HG03378 (cell line): ENCODE data around the gene MT1X.
"Not testable (repeated sequence)": the region's sequence is repeated elsewhere in the genome, so short reads cannot be mapped to it uniquely, and the experiment has no call there.

ENCODE experiments used
- ATAC-seq: cut with Tn5 transposase; IDR thresholded peaks from one replicate; pipeline ENCODE4 v1.9.1; 2021; ENCODE audit warnings: mild to moderate bottlenecking, moderate library complexity; ENCODE audit not compliant: unreplicated experiment

Gene MT1X

DNA sequence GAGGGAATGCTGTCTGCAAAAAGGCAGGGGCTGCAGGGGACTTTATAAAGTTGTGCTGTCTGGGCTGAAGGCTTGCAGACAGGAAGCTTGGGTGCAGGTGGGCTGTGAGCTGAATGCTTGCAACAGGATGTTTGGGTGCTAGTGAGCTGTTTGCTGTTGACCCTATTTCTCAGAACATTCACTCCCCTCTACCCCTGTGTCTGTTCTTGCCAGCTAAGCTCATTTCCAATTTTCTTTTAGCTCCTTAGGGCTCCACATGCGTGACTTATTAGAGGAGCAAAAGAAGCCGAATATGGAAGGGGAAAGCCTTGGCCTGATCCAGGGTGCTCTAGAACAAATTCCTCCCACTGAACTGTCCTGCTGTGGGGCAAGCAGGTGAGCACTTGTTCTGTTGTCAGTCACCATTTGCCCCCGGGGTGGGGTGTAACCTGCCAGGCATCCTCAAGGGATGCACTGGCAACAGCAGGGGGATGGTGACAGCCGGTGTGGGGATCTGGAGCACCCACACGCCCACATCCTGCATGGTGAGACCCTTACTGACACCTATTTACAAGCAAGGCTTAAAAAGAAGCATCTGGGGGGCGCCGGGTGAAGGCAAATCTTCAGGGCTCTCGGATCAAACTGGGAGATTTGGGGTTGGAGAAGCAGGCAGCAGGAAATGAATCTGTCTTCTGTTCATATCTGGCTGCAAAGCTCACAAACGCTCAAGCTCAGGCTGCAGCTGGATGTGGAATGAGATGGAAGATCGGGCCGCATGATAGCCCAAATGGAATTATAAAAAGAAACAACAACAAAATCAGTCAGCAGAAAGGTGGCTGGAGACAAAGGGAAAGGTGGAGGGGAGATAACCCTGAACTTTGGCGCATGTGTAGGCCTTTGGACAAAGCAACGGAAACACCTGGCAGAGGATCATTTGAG lies 26.5 kb downstream of the MT1X start:
- no peak for ATAC-seq

DNA sequence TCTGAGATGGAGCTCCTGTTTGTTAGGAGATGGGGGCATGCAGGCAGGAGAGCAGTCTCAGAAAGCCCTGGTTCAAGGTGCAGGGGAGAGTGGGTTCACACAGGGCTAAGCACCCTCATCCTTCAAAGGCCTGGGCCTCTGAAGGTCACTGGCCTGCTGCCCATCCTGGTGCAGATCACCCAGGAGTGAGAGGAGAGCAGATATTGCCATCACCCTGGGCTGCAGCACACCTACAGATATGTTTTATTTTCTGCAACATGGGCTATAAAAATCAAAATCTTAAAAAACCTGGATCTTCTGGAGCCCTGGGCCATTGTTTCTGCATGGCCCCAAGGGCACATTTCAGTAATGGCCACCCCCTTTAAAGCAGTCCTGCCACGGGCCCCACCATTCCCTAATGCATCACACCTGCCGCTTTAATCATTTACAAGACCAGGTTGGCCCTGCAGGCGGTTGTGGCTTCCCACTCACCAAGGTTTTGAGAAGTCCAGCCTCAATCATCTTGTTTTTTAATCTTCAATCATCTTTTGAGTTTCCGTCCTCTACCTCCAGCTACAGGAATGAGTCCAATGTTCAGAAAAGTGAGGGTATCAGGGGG lies 27.3 kb downstream of the MT1X start:
- no peak for ATAC-seq

- no peak for ATAC-seq
These were observed 28.0 kb downstream of the MT1X start for GRCh38 chr16:56710181-56710737.

- no peak for ATAC-seq
These were observed 29.6 kb downstream of the MT1X start for GRCh38 chr16:56711862-56712261.

- no peak for ATAC-seq
These were observed 31.5 kb downstream of the MT1X start for GRCh38 chr16:56713794-56714193.

GRCh38 chr16:56715126-56715525 lies 32.9 kb downstream of the MT1X start:
- ATAC-seq = no peak

- ATAC-seq = no peak
These were observed 34.5 kb downstream of the MT1X start for GRCh38 chr16:56716761-56717160.

DNA sequence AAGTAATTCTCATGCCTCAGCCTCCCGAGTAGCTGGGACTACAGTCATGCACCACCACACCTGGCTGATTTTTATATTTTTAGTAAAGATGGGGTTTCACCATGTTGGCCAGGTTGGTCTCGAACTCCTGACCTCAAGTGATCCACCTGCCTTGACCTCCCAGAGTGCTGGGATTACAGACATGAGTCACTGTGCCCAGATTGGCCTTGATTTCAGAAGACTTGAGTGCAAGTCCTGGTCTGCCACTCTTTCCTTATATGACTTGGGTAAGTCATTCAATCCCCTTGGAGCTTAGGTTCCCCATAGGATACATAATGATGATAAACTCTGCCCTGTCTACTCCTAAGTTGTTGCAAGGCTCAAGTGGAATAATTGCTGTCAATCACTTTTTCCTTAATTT lies 35.3 kb downstream of the MT1X start:
- not testable (repeated sequence) for ATAC-seq

DNA sequence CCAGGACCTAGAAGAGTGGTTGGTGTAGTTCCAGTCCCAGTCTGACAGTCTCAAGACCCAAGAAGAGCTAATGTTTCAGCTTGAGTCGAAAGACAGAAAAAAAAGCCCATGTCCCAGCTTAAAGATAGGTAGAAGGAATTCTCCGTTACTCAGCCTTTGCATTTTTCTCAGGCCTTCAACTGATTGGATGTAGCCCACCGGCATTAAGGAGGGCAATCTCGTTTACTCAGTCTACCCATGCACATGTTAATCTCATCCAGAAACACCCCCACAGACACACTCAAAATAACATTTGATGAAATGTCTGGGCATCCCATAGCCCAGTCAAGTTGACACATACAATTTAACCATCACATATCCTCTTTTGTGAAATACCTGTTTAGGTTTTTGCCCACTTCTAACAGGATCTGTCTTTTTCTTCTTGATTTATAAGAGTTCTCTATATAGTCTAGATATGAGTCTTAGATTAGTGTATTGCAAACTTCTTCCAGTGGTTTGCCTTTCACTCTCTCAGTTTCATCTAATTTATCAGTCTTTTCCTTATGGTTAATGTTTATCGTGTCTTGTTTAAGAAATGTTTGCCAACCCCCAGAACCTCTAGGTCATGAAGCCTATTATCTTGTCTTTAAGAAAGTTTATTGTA lies 40.1 kb downstream of the MT1X start:
- no peak for ATAC-seq

- ATAC-seq = no peak
These were observed 41.9 kb downstream of the MT1X start for GRCh38 chr16:56724191-56724590.

DNA sequence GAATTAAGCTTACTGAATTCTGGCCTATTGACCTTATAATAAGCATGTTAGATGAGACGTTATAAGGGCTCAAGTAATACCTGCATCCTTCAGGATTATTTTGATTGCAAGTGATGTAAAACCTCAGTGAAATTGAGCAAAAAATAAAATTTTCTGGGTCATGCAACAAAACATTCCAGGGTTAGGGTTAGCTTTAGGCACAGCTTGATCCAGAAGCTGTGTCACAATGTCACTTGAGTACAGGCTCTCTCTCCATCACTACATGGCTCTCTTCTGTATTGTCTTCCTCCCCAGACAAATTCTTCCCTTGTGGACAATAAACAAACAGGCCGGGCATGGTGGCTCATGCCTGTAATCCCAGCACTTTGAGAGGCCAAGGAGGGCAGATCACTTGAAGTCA lies 44.0 kb downstream of the MT1X start:
- ATAC-seq = no peak

GRCh38 chr16:56726926-56727325 lies 44.7 kb downstream of the MT1X start:
- no peak for ATAC-seq

- ATAC-seq = no peak
These were observed 45.8 kb downstream of the MT1X start for GRCh38 chr16:56728027-56728426.

DNA sequence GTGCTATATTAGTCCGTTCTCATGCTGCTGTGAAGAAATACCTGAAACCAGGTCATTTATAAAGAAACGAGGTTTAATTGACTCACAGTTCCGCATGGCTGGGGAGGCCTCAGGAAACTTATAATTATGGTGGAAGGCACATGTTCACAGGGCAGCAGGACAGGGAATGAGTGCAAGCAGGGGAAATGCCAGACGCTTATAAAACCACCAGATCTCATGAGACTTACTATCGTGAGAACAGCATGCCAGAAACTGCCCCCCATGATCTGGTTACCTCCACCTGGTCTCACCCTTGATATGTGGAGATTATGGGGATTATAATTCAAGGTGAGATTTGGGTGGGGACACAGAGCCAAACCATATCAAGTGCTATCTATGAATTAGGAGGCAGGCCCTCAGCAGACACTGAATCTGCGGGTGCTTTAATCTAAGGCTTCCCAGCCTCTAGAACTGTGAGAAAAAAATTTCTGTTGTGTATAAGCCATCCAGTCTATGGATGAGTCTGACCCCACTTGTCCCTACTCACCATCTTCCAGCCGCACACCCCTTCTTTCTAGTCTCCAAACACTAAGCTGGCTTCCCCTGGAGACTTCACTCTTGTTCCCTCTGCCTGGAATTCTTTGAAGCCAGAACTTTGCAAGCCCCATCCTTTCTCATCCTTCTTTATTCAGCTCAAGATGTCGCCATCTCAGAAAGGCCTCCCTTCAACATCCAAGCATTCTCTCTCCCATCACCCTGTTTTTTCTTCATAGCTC lies 46.9 kb downstream of the MT1X start:
- ATAC-seq = no peak

DNA sequence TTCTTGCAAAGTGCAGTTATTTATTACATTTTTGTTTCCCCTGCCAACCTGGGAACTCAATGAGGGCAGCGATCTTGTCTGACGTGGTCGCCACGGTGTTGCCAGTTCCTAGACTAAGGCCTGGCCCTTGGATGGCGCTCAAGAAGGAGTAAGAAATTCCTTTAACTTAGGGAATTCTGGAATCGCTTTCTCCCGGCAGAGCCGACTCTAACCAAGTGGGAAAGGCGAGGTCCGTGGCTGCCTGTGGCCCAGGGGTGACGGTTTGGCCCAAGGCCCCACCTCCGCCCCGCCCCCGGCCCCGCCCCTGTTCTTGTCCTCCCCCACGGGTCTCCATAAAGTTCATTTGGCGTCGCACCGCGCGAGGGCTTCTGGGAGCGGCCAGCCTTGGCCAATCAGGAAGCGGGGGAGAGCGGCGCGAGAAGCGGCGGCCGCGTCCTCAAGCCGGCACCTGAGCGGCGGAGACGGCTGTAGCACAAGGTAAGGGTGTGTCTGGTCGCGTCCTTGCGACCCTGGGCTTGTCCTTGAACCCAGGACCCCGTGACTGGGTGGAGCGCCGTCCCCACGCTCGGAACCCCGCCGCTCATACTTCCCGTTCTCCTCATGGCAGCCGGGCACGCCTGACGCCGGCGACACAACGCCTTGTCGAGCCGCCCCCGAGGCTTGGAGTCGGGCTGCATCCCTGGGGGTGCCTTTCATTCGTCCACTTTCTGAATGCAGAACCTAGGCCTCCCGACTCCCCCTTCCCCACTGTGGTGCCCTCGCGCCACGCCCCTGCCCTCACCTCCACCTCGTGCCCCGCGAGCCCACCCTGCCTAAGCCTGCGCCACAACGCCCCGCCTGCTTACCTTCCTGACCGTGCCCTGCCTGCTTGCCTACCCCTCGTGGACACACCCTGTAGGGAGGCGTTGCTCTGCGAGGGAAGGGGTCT lies 47.7 kb downstream of the MT1X start, which contains the start of gene NUP93:
NUP93 (plus strand) TSS at position 395 of the 928 bp plus-strand sequence. CDS start 18,119 bp downstream, outside the sequence.
- ATAC-seq = peak; percentile 61

GRCh38 chr16:56732366-56732765 lies 50.1 kb downstream of the MT1X start:
- peak; percentile 51 for ATAC-seq

DNA sequence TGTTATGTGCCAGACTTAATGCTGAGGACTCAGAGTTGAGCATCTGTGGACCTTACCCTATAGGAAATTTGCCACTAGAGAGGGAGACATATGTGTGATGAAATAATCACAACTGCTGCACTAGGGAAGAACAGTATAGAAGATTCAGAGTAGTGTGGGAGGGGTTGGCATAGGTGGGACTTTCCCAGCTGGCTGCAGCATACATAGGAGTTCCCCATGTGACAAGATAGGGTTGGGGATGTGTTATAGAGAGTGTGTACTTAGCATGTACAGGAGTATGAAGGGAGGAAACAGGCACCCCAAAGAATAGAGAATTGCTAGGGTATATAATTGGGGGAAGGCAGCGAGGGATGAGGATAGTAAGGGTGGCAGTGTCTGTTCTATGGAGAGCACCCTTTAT lies 50.6 kb downstream of the MT1X start:
- ATAC-seq = peak; percentile 44
